GM18858 (cell line): ENCODE results near the gene SMIM21.

Experiments
- ATAC-seq: cut with Tn5 transposase; IDR thresholded peaks from one replicate; pipeline ENCODE4 v1.9.1; 2021; ENCODE audit not compliant: unreplicated experiment

The SMIM21 gene

DNA sequence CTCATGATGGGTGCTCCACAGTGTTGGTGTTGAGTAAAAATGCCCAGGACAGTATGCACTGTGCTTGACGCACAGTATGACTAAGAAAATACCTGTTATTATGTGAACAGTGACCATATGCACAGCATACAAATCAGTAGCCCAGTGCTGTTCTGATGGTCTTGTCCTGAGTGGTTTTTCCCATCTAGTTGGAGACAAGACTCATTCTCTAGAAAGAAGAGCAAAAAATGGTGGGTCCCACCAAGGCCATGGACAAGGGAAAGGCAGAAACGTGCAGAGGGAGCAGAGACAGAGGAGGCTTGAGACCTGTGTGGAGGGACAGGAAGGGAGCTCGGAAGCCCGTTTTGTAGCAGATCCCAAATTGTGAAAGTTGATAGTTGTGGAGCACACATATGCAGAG lies 987 bp upstream of the SMIM21 start:
- no peak for ATAC-seq

DNA sequence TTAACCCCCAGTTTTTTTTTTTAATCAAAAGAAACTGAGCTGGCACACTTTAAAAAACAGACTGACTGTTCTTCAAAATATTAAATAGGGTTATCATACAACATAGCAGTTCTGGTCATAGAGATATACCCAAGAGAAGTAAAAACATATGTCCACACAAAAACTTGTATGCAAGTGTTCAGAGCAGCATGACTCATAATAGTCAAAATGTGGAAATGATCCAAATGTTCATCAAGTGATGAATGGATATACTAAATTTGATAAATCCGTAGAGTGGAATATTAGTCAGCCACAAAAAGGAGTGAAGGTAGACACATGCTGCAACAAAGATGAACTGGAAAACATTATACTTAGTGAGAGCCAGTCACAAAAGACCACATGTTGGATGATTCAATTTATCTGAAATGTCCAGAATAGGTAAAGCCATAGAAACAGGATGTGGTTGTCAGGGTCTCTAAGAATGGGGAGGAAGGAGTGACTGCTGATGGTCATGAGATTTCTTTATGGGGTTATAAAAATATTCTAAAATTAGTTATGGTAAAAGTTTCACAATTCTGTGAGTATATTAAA lies 5.1 kb downstream of the SMIM21 start:
- no peak for ATAC-seq

DNA sequence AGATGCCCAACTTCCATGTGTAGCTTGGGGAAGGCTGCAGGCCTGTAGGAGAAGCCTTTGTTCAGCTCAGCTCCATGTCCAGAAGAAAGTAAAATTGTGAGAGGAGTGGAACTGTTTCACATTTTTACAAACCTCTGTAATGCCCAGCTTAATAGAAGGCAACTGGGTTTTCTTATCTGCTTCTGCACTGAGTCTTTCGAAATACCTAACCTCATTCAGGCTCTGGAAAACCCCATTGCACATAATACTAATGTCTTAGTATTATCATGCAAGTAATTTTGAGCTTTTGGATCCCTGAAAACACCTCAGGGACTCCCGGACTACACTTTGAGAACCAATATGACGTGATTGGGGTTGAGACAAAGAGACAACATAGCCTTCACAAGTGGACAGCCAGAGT lies 5.8 kb downstream of the SMIM21 start:
- ATAC-seq = no peak

DNA sequence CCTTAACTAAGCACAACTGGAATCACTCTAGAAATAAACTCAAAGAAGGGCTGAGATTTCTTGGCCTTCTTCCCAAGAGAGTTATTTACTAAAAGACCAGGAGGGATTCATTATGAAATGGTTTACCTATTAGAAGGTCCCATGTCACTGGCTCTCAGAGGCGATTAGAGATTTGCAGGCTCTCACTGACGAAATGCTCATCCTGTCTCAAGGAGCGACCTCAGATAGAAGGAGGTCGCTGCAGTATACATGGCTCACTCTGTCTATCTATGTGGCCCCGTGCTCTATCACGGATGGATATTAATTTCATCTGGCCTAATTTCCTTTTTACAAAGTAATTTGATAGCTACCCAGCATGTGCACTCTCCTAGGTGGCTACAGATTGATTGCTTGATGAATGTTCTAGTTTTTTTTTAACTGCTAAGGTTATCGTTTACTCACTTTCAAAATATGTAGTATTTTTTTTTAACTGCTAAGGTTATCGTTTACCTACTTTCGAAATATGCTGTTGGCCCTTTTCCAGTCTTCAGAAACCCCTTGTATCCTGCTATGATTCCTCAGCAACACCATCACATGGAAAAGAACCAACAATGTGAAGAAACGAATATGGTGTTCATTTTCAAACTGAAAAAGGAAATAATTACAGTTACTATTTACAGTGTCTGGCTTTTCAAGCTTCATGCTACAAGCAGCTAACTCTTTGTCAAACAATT lies 9.1 kb downstream of the SMIM21 start:
- ATAC-seq = no peak

DNA sequence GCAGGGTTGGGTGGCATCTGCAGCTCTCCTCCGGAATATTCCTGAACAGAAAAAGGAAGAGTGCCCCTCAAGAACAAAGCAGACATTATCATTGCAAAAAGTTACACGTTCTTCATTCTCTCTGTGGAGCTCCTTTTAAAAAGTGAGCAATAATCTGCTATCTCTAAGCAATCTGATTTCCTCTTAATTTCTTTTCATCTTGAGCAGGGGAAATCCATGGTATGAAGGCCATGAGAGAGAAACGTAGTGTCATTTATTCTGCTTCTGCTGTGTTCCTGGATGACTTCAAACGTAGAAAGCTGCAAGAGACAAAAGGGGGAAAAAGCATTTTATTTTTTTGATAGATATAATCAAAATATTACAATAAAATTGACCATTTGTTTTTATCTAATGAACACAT lies 16.9 kb downstream of the SMIM21 start:
- no peak for ATAC-seq

- no peak for ATAC-seq
Observed at GRCh38 chr18:75409806-75410205, 17.7 kb downstream of the SMIM21 start.

DNA sequence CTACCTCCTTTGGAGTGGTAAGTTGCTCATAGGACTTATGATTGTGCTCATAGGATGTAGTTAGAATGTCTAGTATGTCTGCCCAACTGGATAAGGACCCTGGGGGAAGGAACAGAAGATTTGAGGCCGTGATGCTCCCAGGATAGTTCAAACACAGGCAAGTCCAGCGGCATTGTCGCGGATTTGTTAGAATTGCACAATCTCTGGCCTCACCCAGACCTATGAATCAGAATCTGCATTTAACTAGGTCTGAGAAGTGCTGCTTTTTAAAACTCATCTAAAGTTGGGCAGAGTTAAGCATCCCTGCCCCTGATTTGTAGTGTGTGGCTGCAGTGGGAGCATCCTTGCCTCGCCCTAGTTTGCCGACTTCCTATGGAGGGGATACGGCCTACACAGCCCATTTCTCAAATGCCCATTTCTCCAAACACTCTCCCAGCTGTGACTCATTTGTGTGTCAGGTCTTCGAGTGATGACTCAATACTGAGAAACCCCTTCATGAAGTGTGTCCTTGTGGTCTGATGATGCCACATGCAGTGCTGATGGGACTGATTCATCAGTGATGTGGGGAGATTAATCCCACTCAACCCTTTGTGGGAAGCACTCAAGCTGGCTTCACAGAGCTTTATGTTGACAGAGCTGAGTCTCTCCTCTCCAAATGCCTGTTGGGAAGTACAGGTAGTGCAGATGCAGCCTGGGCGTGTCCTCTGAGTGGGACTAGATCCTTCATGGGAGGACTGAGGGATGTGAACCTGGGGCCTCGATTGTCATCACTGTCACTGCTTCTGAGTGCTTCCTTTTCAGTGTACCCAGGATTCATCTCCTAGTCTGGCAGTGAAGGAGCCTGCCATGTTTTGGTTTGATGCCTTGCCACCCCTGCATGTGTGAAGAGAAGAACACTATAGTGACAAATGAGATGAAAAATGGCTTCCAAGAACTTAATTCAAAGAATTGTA lies 18.7 kb downstream of the SMIM21 start:
- ATAC-seq = no peak

GRCh38 chr18:75407468-75408437 lies 19.8 kb downstream of the SMIM21 start:
- ATAC-seq = no peak

GRCh38 chr18:75406491-75407445 lies 20.7 kb downstream of the SMIM21 start:
- ATAC-seq = no peak

DNA sequence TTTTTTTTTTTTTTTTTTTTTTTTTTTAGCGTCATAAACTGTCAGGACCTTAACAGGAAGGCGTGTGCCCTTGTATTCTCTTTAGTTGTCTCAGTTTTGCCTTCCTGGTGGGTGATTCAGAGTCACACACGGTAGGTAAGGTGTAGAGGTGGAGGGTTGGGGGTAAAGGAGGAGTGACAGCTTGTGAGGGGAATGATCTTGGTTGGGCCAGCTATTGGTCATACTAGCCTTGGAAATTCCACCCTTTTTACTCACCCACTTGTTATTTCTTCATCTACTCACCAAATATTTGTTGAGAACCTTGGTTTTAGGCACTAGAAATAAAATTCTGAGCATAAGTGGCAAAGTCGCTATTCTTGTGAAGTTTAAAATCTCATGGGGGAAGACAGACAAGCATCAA lies 22.2 kb downstream of the SMIM21 start:
- no peak for ATAC-seq

DNA sequence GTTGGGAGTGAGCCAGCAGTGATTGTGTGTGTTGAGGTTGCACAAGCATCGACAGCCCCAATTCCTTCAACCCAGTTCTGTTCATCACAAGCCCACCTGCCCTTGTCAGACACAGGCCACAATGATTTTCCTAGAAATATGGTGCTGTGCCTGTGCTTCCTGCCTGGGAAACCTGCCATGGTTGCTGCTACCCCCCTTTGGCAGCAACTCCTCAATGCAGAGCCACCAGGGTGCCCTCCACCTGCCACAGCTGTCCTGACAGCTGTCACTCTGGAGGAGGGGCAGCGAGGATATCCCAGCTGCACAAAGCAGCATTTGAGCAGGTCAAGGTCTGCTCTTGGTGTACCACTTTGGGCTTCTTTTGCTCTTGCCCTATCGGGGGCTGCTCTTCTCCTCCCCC lies 27.1 kb downstream of the SMIM21 start:
- ATAC-seq = no peak

GRCh38 chr18:75395137-75395536 lies 32.4 kb downstream of the SMIM21 start:
- ATAC-seq = no peak

- no peak for ATAC-seq
Observed at GRCh38 chr18:75393721-75394120, 33.8 kb downstream of the SMIM21 start.

DNA sequence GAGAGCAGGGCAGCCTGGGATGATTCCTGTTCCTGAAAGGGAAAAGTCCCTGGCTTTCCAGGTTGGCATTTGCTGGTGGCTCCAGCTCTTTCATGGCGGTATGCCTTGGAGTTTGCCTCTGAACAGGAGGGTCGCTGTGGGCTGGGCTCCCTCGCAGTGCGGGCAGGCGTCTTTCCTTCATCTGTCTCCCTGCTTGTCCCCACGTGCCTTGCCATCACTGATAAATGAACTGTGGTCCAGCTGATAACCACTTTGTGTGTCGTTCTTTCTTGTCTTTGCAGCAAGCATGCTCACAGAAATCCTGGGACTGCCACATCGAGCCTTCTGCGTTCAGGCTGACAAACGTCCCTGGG lies 35.3 kb downstream of the SMIM21 start:
- ATAC-seq = no peak

DNA sequence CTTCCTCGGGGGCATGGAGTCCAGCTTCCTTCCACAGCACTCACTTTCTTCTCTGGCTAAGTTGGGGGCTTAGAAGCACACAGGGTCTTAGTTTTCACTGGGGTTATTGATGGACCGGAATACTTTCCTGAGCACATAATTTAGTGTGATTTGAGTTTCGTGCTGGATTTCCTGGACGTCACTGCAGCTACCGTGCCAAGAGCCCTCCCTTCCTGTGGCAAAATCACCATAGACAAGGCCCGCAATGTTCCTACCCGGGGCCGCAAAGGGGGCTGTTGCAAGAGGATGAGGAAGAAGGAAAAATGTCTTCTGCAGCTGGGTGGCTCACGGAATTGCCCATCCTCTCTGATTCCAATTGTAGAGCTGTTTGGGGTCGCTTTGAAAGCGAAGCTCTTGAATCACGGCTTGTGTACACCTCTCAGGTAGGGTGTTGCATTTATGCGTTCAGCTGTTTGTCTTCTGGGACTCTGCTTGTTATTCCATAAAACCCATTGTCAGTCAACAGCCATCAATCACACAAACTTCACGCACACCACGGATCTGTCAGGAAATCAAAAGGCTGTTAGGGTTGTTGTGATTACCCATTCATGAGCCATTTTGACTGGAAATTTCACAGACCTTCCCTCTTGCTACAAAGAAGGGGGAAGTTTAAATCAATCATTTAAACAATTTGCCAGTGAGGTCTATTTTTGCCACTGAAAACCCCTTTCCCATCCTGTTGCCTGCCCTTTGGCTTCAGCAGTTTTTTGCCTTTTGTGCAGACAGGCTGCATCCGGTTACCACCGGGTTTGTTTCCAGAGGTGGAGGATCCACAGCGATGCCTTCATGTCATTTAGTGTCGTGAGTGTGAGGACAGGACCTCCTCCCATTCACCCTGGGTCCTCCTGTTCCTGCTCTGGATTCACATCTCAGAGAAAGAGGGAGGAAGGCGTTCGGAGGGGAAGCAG lies 36.0 kb downstream of the SMIM21 start:
- no peak for ATAC-seq

- ATAC-seq = no peak
Observed at GRCh38 chr18:75390854-75391253, 36.6 kb downstream of the SMIM21 start.

- no peak for ATAC-seq
Observed at GRCh38 chr18:75384144-75384543, 43.4 kb downstream of the SMIM21 start.
